GM19351 (cell line): Measurements from ENCODE around the gene TXNRD2.

ENCODE experiments used
- ATAC-seq: cut with Tn5 transposase; IDR thresholded peaks from one replicate; pipeline ENCODE4 v1.9.1; 2021; ENCODE audit warnings: mild to moderate bottlenecking, moderate library complexity; ENCODE audit not compliant: unreplicated experiment

TXNRD2 gene

DNA sequence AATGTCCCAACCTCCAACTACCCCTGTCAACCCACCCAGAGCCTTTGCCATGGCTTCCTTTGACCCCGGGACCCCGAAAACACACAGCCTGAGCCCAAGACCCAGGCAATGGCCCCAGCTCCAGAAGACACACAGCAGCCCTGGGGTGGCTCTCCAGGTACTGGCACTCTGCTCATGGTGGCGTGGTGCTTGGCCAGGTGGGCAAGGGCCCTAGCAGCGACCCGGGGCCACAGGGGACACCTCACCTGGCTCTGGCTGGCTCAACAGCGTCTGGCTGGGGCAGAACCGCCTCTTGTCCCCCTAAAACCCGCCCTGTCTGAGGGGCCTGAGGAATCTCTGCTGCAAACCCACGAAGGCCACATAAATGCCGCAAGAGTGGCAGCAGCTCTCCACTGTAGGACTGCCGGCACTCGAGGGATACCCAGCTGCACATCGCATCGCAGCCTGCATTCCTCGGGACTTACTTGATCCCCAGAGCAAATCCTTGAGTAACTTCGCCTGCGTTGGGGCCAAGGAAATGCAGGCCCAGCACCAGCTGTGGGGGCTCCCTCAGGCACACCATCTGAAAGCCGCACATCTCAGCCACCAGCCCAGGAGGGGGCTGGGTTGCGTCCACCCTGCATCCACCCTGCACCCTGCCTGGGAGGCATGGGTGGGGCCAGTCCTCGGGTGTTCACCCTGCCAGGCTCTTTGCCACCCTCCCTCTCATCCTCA, 63.8 kb downstream of the TXNRD2 start:
- ATAC-seq: no peak

DNA sequence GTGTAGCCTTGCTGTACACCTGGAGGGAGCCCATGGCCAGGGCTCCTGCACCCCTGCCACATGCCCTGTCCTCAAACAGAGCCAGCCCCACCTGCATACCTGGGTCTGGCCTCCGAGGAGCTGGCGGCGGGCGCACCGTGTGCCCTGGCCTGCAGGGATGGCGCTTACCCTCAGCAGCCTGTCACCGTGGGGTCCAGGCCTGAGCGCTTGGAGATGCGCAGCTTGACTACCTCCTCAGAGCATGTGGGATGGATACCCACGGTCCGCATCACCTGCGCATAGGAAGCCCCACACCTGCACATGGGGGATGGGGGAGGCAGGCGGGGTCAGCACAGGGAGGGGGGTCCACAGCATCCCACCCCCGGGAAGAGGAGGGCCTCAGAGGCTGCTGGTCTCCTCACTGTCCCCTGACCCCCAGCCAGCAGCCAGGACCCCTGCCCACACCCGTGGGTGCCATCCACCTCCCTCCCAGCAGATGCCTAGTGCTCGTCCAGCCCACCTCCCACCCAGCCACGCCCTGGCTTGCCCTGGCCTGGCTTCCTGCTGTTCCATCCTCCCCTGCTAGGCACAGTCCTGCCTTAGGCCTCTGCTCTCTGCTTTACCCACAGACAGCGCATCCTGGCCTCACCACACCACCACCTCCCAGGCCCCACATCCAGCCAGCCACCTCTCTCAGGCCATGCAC, 64.5 kb downstream of the TXNRD2 start:
- no peak for ATAC-seq

GRCh38 chr22:19876314-19876940, 65.2 kb downstream of the TXNRD2 start:
- no peak for ATAC-seq

DNA sequence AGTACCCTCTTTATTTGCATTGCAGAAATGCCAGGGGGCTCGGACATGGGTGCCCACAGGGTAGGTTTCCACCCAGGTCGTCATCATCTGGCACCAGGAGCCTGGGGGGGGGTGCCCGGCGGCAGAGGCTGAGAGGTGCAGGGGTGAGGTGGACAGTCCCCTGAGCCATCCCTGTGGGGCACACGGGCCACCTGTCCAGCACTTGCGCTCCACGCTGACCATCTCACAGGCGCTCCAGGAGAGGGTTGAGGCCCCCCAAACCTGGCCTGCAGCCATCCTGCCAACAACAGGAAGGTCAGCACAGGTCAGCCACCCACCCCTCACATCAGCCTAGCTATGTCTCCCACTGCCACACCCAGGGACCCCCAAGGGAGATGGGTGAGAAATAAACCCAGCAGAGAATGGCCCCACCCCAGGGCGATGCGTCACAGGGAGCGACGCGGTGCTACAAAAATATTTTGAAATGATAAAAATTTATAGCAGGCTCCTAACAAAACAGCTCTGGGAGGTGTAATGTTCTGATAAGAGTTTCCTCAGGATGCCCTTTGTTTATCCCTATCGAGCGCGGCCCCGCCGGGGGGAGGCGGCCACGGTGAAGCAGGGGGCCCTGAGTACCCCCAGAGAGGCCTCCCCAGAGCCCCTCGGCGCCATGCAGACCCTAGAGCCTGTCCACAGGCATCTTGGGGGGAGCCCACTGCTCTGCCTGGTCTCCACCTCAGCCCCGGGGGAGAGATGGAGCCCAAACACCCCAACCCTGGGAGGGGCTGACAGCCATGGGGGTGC, 65.9 kb downstream of the TXNRD2 start:
- no peak for ATAC-seq

DNA sequence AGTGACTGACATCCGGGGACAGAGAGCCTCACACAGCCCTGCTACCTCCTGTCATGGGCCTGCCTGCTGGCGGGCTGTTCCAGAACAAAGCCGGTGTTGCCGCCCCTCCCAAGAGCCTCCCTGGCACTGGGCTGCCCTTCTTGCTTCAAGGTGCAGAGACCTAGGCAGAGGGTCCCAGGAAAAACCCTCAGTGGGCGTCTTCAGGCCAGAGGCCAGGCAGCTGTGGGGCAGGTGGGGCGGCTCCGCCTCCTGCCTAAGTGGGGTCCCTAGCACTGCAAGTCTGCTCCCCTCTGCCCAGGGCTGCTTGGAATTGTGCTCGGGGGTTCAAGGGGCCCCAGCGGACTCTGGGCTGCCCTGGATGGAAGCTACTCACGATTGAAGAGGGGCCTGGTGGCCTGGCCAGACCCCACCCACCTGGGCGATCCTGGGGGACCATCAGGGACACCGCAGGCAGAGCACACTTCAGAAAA, 66.5 kb downstream of the TXNRD2 start:
- no peak for ATAC-seq

GRCh38 chr22:19874307-19875060, 67.1 kb downstream of the TXNRD2 start:
- ATAC-seq: no peak

DNA sequence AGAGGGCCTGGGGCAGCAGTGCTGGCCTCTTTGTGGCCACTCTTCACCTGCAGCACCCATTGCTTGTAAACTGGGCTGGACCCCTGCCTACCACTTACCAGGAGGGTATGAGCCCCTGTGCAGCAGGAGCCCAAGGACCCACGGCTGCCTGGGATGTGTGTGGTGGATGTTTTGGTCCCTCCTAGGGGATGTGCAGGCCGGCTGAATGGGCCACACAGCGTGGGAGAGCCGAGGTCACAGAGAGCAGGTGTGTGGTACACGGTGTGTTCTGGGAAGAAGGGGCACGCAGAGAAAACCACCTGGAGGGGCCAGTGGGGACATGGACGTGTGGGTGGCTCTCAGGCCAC, 67.7 kb downstream of the TXNRD2 start:
- ATAC-seq: no peak

GRCh38 chr22:19873138-19873959, 68.3 kb downstream of the TXNRD2 start:
- no peak for ATAC-seq

DNA sequence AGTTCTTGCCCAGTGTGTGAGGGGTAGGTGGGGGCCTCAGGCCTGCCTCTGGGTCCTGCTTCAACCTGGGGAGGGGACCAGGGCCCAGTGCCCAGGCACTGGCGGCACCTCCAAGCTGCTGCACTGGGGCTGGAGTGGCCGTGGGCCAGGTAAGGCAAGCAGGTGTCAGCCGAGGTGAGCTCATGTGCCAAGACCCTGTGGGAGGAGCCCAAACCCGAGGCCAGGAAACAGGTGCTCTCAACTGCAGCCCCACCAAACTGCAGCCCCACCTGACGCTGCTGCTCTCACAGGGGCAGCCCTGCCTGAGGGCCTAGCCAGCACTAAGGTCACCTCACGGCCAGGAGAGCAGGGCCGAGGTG, 68.9 kb downstream of the TXNRD2 start:
- no peak for ATAC-seq

DNA sequence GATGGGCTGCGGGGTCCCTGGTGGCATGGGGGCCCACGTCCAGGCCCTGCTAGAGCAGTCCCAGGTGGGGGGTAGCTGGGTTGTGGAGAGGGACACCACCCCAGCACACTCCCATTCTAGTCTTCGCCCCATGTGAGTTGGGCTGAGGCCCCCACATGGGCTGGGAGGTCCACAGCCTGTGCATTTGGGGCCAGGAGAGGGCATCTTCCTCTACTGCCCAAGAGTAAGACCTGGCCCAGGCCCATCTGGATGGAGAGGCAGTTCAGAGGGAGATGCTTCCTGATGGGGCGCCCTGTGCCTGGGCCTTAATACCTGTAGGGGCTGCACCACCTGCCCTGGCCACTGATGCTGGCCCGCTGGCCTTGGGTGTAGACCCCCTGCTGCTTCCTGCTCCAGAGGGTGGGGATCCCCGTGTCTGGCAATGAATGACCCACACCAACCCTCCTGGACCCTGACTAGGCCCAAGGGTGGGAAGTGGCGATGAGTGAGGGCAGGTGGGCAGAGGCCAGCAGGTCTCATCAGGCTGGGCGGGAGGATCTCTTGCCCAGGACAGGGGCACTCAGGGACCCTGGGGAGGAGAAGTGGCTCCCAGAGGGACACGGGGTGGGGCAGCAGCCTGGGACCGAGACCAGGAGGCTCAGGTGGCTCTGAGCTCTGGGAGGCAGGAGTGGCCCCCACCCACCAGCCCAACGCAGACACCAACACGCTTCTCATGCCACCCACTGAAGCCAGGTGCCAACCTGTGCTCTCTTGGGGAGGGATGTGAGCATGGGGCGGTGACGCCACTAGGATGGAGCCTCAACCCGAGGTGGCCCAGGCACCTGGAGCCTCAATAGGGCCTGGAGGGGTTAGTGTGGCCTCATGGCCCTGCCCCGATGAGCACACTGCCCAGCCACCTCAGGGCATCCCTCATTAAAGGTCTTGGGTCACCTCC, 69.5 kb downstream of the TXNRD2 start:
- ATAC-seq: no peak

- no peak for ATAC-seq
Measured at GRCh38 chr22:19871023-19871844, 70.4 kb downstream of the TXNRD2 start.

- ATAC-seq: no peak
Measured at GRCh38 chr22:19870153-19871022, 71.2 kb downstream of the TXNRD2 start.

- no peak for ATAC-seq
Measured at GRCh38 chr22:19869497-19870152, 72.0 kb downstream of the TXNRD2 start.

- ATAC-seq: no peak
Measured at GRCh38 chr22:19868773-19869471, 72.7 kb downstream of the TXNRD2 start.

GRCh38 chr22:19868333-19868732, 73.3 kb downstream of the TXNRD2 start:
- no peak for ATAC-seq

DNA sequence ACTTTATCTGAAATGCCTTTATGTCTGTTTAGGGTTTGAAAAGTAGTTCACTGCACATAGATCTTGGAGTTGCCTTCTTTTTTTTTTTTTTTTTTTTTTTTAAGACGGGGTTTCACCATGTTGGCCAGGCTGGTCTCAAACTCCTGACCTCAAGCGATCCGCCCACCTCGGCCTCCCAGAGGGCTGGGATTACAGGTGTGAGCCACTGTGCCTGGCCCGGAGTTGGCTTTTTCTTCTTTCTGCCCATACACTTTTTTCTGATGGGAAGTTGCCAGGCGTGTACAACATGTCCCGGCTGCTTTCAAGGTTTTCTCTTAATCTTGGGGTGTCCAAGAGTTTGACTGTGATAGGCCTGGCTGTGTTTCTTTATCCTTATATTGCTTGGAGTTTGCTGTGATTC, 74.0 kb downstream of the TXNRD2 start:
- no peak for ATAC-seq
